Colonic mucosa (tissue), 4 donors: ENCODE results near the gene SI. TPM values are rescaled to one million over a fixed set of nuclear protein-coding genes. Genes with fewer than 3 reads are reported as not detected.
"Not testable (repeated sequence)": the region's sequence is repeated elsewhere in the genome, so short reads cannot be mapped to it uniquely, and the experiment has no call there.

Experiments
- DNase-seq: peaks from one replicate; pipeline ENCODE4 v3.0.0-alpha.2; 2020
- H3K27ac ChIP-seq: fragments of 200-600 bp; one replicate; pipeline ENCODE4 v1.8.0; 2021
- H3K27me3 ChIP-seq: fragments of 200-600 bp; one replicate; pipeline ENCODE4 v1.8.0; 2021
- H3K36me3 ChIP-seq: fragments of 200-600 bp; one replicate; pipeline ENCODE4 v1.8.0; 2021
- H3K4me1 ChIP-seq: fragments of 200-600 bp; one replicate; pipeline ENCODE4 v1.8.0; 2021; ENCODE audit warnings: mild to moderate bottlenecking
- H3K4me3 ChIP-seq: fragments of 200-600 bp; one replicate; pipeline ENCODE4 v1.8.0; 2021
- H3K9ac ChIP-seq, 2 donors: one replicate each; pipeline ENCODE4 v1.7.0; 2013; ENCODE audit warnings: control low read depth in 2 of 2, low read depth in 2 of 2, low read length in 2 of 2
- H3K9me3 ChIP-seq: fragments of 200-600 bp; one replicate; pipeline ENCODE4 v1.8.0; 2021
- intact Hi-C: fragments of 100-400 bp; cut with DNase I; formaldehyde crosslinking; loops from one replicate; pipeline ENCODE4 v1.14.1; 2022
- total RNA-seq, 2 donors: library from RNA; stranded (reverse); fragmentation: NEBNext Ultra II Directional in 1 of 2; extraction: Animal tissue kit (Norgen Biotek cat#: 25700) in 1 of 2; gene quantifications; one replicate each; pipeline ENCODE4 v1.2.1, GENCODE V29; 2021
- TF ChIP-seq, protein P1 (sequence below): fragments of 200-600 bp; IDR thresholded peaks from one replicate; pipeline ENCODE4 v1.8.0; 2022; ENCODE audit warnings: antibody characterized with exemption, mild to moderate bottlenecking
- donor health status: healthy.
- donor health status: DM: no; HTN: no; CAD: no.
- donor health status: DM: no; HTN: no; CAD: no.

SI gene
- total RNA-seq, 2 donors from 2014 or later: 42.4 to 66.1 TPM

DNA sequence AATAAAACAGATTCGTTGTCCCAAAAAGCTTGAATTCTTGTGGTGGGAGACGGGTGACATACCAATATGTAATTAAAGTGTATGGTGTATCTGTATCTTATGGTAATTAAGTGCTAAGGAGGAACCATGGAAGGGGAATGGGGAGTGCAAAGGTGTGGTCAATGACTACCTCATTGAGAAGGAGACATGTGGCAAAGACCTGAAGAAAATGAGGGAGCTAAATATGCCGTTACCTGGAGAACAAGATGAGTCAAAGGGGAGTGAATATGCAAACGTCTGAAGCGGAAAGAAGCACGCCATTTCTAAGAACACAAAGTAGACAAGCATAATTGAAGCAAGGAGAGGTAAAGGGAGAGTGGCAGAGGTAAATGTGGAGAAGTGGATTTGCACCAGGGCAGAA, 115.7 kb downstream of the SI start:
- Histone ChIP-seq H3K36me3 (no peaks in the 10 kb centered on the region), H3K27ac (no peak overlapping the region), H3K4me1 (no peaks in the 10 kb centered on the region), H3K4me3 (no peak overlapping the region), H3K9ac (no peak overlapping the region), H3K27me3 (no peaks in the 10 kb centered on the region), H3K9me3 (no peaks in the 10 kb centered on the region)
- DNase-seq: no peak
- TF ChIP-seq, protein P1, sequence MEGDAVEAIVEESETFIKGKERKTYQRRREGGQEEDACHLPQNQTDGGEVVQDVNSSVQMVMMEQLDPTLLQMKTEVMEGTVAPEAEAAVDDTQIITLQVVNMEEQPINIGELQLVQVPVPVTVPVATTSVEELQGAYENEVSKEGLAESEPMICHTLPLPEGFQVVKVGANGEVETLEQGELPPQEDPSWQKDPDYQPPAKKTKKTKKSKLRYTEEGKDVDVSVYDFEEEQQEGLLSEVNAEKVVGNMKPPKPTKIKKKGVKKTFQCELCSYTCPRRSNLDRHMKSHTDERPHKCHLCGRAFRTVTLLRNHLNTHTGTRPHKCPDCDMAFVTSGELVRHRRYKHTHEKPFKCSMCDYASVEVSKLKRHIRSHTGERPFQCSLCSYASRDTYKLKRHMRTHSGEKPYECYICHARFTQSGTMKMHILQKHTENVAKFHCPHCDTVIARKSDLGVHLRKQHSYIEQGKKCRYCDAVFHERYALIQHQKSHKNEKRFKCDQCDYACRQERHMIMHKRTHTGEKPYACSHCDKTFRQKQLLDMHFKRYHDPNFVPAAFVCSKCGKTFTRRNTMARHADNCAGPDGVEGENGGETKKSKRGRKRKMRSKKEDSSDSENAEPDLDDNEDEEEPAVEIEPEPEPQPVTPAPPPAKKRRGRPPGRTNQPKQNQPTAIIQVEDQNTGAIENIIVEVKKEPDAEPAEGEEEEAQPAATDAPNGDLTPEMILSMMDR: no peak
- intact Hi-C loops: no loop called here

DNA sequence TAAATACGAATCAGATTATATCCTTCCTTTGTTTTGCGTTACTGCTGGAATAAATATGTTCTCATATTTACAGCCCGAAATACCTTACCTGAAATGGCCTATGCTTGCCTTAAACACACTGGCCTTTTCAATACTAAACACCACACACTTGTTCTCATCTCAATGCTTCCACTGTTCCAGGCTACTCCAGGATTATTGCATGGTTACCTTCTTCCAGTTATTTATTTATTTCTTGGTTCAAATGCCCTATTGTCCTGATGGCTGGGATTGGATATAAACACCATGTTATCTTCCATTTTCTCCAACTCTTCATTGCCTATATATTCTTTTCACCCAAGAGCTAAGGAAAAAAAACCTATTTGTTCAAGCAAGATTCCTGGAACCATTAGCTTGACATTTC, 125.3 kb downstream of the SI start:
- no peaks in the 10 kb centered on the region for H3K4me1 ChIP-seq
- H3K27ac ChIP-seq: no peak overlapping the region
- no peaks in the 10 kb centered on the region for H3K36me3 ChIP-seq
- TF ChIP-seq, protein P1: no peak
- no peak for DNase-seq
- no peaks in the 10 kb centered on the region for H3K9me3 ChIP-seq
- no peak overlapping the region for H3K9ac ChIP-seq
- intact Hi-C loops: no loop called here
- H3K4me3 ChIP-seq: no peak overlapping the region
- no peaks in the 10 kb centered on the region for H3K27me3 ChIP-seq

DNA sequence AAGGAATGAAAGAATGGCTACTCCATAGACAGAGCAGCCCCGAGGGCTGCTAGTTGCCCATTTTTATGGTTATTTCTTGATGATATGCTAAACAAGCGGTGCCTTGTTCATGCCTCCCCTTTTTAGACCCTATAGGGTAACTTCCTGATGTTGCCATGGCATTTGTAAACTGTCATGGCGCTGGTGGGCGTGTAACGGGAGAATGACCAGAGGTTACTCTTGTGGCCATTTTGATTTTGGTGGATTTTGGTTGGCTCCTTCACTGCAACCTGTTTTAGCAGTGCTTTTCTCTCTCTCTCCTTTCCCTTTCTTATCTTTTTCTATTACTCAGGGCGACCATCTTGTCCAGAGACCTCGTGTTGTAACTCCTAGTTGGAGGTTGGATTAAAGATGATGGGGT, 126.9 kb downstream of the SI start:
- H3K4me3 ChIP-seq, H3K27ac ChIP-seq, H3K27me3 ChIP-seq, H3K4me1 ChIP-seq, DNase-seq, H3K36me3 ChIP-seq, intact Hi-C loops, H3K9ac ChIP-seq, H3K9me3 ChIP-seq: not testable (repeated sequence)

DNA sequence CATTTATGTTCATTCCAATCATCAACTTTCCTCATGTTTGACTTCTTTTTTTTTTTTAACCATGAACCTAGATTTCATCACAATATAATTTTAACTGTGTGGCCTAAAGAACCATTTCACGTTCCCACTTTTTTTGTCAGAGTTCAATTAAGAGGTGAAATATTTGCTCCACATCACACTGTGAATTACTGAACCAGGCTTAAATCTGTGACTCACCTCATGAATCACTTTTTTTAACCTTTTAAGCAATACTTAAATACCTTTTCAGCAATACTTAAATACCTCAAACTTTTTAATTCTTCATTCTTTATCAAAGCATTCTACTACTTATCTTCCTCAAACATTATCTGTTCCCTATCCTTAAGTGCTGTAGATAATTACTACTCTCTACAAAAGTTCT, 137.6 kb downstream of the SI start:
- no peak overlapping the region for H3K4me3 ChIP-seq
- no peak for DNase-seq
- intact Hi-C loops: no loop called here
- H3K27me3 ChIP-seq: no peaks in the 10 kb centered on the region
- no peak overlapping the region for H3K9ac ChIP-seq
- H3K27ac ChIP-seq: no peak overlapping the region
- H3K4me1 ChIP-seq: no peaks in the 10 kb centered on the region
- no peaks in the 10 kb centered on the region for H3K36me3 ChIP-seq
- TF ChIP-seq, protein P1: no peak
- no peaks in the 10 kb centered on the region for H3K9me3 ChIP-seq

DNA sequence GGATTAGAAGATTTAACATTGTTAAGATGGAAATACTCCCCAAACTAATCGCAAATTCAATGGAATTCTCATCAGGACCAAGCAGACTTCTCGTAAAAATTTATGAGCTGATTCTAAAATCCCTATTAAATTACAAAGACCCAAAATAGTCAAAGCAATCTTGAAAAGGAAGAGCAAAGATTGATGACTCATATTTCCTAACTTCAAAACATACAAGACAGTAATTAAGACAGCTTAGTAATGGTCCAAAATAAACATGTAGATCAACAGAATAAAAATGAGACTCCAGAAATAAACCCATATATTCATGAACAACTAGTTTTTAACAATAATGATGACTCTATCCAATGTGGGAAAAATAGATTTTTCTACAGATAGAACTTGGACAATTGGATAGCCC, 148.7 kb downstream of the SI start:
- no peak overlapping the region for H3K9ac ChIP-seq
- no peaks in the 10 kb centered on the region for H3K9me3 ChIP-seq
- no peak overlapping the region for H3K27ac ChIP-seq
- H3K4me1 ChIP-seq: no peaks in the 10 kb centered on the region
- H3K4me3 ChIP-seq: no peak overlapping the region
- H3K36me3 ChIP-seq: no peaks in the 10 kb centered on the region
- no peak for DNase-seq
- TF ChIP-seq, protein P1: no peak
- intact Hi-C loops: no loop called here
- no peaks in the 10 kb centered on the region for H3K27me3 ChIP-seq

Other genes starting within 250 kb of the SI start
- under 1 TPM; 0.17 to 0.48 TPM for gene SLITRK3, start 117.9 kb upstream of the SI start, total RNA-seq